ENCODE data around the gene CCDC18. TPM values are rescaled to one million over a fixed set of nuclear protein-coding genes. Genes with fewer than 3 reads are reported as not detected.
"Not testable (repeated sequence)": the region's sequence is repeated elsewhere in the genome, so short reads cannot be mapped to it uniquely, and the experiment has no call there.

The CCDC18 gene, protein sequence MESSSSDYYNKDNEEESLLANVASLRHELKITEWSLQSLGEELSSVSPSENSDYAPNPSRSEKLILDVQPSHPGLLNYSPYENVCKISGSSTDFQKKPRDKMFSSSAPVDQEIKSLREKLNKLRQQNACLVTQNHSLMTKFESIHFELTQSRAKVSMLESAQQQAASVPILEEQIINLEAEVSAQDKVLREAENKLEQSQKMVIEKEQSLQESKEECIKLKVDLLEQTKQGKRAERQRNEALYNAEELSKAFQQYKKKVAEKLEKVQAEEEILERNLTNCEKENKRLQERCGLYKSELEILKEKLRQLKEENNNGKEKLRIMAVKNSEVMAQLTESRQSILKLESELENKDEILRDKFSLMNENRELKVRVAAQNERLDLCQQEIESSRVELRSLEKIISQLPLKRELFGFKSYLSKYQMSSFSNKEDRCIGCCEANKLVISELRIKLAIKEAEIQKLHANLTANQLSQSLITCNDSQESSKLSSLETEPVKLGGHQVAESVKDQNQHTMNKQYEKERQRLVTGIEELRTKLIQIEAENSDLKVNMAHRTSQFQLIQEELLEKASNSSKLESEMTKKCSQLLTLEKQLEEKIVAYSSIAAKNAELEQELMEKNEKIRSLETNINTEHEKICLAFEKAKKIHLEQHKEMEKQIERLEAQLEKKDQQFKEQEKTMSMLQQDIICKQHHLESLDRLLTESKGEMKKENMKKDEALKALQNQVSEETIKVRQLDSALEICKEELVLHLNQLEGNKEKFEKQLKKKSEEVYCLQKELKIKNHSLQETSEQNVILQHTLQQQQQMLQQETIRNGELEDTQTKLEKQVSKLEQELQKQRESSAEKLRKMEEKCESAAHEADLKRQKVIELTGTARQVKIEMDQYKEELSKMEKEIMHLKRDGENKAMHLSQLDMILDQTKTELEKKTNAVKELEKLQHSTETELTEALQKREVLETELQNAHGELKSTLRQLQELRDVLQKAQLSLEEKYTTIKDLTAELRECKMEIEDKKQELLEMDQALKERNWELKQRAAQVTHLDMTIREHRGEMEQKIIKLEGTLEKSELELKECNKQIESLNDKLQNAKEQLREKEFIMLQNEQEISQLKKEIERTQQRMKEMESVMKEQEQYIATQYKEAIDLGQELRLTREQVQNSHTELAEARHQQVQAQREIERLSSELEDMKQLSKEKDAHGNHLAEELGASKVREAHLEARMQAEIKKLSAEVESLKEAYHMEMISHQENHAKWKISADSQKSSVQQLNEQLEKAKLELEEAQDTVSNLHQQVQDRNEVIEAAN (N-terminal part only)
- total RNA-seq (2014; rRNA removed; shearing (Covaris generic)), result 4.1 and 10.5 TPM in 2 replicates
- polyA plus RNA-seq (2014; cell fraction: nucleus; rRNA removed), result 4.9 and 27.0 TPM in 2 replicates

DNA sequence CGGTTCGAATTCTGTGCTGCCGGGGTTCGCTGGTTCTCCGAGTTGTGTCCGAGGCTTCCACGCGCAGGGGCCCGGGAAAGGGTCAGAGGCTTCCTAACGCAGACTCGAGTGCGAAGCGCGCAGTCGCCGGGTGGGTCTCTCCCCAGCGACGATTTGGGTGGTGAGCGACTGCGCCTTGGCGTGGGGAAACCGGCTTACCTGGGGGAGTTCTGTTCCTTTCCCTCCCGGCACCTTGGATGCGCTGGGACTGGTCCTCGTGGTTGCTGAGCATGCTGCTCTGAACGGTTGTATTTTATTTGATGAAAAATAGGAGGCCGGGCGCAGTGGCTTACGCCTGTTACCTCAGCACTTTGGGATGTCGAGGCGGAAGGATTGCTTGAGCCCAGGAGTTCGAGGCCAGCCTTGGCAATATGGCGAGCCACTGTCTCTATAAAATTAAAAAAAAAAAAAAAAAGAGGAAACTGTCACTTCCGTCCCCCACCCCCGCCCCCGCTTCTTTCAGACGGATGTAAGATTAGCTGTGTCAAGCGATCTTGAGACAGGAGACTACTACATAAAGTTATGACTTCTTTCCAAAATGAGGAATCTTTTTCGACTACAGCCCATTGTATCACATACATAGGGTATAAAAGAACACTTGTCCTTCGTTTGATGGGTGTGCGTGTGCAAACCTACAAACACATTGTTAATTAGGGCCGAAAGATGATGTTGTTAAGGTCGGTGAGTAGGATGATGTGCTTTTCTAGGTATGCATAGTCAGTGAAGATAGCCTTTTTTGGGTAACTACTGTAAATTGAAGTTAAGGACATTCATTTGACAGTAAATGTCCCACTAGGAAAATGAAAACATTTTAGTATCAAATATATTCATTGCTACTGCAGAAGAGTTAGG, at the start of gene CCDC18:
Gene CCDC18, plus strand, starts transcription at position 2 of the 891 bp plus-strand sequence. CDS start 2,638 bp downstream, outside the sequence.
- DNase-seq (ENCODE audit: extremely low read depth, low read depth), result no peak

DNA sequence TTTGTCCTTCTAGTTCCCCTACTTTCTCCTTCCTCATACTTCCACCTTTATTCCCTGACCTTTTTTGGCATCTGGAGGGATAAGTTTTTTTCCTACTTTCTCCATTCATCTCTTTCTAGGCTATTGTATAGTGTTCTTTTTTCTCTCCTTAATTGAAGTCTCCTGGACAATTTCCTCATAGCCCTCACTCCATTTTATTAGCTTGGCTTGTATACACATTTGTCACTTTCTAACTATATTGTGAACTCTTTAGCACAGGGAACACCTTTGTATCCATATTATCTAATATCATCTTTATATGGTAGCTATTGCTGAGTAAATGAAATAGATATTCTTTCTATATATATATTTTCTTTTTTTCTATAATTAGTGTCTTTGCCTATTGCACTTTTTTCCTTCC, 47.9 kb upstream of the CCDC18 start:
- no peak for DNase-seq (ENCODE audit: extremely low read depth, low read depth)

GRCh38 chr1:93136445-93136844, 44.1 kb upstream of the CCDC18 start:
- DNase-seq (ENCODE audit: extremely low read depth, low read depth), result no peak

GRCh38 chr1:93137604-93138292, 42.8 kb upstream of the CCDC18 start:
- DNase-seq (ENCODE audit: extremely low read depth, low read depth), result no peak

GRCh38 chr1:93140106-93140505, 40.4 kb upstream of the CCDC18 start:
- DNase-seq (ENCODE audit: extremely low read depth, low read depth), result no peak

- no peak for DNase-seq (ENCODE audit: extremely low read depth, low read depth)
These were observed 38.4 kb upstream of the CCDC18 start for GRCh38 chr1:93142161-93142560.

GRCh38 chr1:93143136-93143535, 37.4 kb upstream of the CCDC18 start:
- no peak for DNase-seq (ENCODE audit: extremely low read depth, low read depth)

DNA sequence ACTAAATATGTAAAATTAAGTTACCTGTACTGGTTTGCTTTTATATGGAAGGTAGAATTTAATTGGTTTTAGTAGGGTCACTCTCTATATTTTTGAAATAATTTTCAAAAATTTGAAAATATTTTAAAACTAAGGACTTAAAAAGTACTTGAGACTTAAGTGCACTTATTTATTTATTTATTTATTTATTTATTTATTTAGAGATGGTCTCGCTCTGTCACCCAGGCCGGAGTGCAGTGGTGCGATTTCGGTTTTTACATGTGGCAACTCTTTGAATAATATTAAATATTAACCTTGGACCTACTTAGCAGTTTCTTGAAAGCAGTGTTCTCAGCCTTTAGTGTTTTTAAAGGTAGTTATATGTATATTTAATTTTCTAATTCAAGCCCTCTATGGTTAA, 36.8 kb upstream of the CCDC18 start:
- DNase-seq (ENCODE audit: extremely low read depth, low read depth), result no peak

DNA sequence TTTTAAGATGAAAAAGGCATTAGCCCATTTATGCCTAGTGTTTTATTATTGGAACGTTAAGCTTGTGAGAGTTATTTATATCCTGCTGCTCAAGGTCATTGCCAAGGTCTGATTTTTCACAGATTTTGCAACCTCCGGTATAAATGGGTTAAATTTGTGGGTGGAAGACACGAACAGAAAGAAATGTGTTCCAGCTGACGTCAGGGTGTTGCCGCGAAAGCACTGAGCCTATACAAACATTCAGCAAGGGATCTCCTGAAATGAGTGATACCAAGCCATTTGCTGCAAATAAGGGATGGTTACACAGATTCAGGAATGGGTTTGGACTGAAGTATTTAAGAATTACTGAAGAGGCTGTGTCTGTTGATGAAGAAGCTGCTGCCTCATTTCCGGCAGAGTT, 32.5 kb upstream of the CCDC18 start:
- no peak for DNase-seq (ENCODE audit: extremely low read depth, low read depth)

DNA sequence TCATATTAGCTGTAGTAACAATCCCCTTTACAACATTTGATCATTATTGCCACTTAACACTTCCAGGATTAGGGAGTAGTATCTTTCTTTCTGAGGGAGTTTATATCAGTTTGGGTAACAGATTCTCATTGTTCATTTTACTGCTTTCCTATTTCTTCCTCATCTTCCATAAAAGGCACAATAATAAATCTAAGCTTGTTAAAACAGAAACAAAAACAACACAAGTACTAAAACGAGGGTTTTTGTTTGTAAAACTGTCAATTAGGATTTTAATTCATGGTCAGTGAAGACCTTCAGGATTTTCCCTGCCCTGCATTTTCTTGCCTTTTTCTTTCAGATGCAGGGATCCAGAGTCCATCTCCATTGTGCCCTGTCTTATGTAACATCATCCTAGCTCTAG, 29.8 kb upstream of the CCDC18 start:
- DNase-seq (ENCODE audit: extremely low read depth, low read depth), result no peak

DNA sequence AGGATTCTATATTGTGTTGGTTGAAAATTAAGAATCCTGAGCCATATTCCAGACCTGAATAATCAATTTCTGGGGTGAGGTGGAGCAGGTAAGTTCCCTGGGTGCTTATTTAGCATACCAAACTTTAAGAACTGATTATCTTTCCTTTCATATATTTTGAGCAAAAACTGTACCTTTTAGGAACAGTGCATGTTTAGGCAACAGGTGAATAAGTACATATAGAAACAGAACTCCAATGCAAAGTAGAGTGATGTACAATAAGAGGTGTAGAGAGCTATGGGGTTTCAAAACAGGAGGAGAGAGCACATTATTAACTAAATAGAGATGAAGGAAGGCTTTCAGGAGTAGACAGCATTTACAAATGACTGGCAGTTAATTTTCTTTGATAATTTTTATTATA, 29.1 kb upstream of the CCDC18 start:
- no peak for DNase-seq (ENCODE audit: extremely low read depth, low read depth)

GRCh38 chr1:93152835-93153234, 27.7 kb upstream of the CCDC18 start:
- no peak for DNase-seq (ENCODE audit: extremely low read depth, low read depth)

GRCh38 chr1:93154898-93155297, 25.6 kb upstream of the CCDC18 start:
- no peak for DNase-seq (ENCODE audit: extremely low read depth, low read depth)

- no peak for DNase-seq (ENCODE audit: extremely low read depth, low read depth)
These were observed 25.2 kb upstream of the CCDC18 start for GRCh38 chr1:93155335-93155734.

DNA sequence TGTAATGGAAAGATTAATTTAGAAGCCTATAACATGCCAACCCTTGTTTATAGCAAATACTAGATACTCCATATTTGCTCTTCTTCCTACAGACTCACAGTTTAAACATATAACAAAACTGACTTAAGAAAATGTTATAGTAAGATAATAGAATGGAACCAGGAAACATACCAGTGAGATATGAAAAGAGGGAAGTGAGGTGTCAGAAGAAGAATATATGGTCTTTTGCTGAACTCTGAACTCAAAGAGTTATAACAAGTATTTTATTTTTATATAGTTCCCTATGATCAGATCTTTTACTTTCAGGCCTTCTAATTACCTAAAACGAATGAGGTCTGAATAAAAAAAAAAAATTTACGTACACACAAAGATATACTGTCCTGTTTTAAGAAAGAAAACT, 21.2 kb upstream of the CCDC18 start:
- DNase-seq (ENCODE audit: extremely low read depth, low read depth), result no peak

DNA sequence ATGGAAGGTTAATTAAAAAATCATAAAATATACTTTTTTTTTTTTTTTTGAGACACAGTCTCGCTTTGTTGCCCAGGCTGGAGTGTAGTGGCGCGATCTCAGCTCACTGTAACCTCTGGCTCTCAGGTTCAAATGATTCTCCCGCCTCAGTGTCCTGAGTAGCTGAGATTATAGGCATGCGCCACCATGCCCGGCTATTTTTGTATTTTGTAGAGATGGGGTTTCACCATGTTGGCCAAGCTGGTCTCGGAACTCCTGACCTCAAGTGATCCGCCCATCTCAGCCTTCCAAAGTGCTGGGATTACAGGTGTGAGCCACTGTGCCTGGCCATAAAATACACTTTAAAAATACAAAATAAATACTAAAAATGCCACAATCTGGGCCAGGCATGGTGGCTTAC, 17.2 kb upstream of the CCDC18 start:
- not testable (repeated sequence) for DNase-seq (ENCODE audit: extremely low read depth, low read depth)

DNA sequence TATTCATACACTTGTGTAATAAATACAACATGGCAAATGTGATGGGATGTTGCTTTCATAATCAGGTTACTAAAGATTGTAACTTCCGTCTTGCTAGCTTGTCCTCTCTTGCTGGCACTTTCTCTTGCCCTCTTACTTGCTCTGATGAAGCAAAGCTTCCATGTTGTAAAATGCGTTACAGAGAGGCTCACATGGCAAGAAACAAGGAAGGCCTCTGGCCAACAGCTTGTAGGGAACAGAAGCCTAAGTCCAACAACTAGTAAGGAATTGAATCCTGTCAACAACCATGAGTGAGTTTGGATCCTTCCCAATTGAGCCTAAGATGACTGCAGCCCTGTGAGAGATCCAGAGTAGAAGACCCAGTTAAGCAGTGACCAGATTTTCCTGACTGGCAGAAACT, 15.7 kb upstream of the CCDC18 start:
- no peak for DNase-seq (ENCODE audit: extremely low read depth, low read depth)

DNA sequence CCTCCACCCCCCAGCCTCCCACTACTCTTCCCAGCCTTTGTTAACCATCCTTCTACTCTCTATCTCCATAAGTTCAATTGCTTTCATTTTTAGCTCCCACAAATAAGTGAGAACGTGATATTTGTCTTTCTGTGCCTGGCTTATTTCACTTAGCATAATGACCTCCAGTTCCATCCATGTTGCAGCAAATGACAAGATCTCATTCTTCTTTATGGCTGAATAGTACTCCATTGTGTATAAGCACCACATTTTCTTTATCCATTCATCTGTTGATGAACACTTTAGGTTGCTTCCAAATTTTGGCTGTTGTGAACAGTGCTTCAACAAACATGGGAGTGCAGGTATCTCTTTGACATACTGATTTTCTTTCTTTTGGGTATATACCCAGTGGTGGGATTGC, 14.6 kb upstream of the CCDC18 start:
- DNase-seq (ENCODE audit: extremely low read depth, low read depth), result not testable (repeated sequence)

GRCh38 chr1:93167006-93167405, 13.5 kb upstream of the CCDC18 start:
- DNase-seq (ENCODE audit: extremely low read depth, low read depth), result no peak

Data from NCI-H460 (cell line).